ENCODE results near the gene ATP6V0C.

DNA sequence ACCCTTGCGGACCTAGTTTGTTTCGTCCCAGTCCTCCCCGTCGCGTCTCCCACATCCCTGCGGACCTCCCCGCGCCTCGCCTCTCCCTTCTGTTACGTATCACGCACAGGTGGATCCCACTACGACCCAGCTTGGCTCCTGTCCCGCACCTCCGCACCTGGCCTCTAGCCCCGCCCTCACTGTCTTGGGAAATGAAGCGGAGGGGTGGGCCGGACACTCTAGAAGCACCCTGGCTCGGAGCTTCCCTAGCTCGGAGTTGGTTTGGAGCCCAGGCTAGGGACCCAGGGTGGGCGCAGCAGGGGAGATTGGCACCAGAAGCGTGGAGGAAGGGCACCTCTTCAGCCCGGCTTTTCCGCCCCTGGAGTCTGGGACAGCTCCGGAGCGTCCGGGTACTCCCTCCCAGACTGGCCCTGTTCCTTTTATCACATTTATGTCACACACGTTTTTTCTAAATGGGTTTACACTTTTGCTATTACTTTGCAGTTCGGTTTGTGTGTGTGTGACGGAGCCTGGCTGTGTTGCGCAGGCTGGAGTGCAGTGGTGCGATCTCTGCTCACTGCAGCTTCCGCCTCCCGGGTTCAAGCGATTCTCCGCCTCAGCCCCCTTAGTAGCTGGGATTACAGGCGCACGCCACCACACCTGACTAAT is 18.9 kb downstream of the ATP6V0C start:
- TF ChIP-seq, protein P1, sequence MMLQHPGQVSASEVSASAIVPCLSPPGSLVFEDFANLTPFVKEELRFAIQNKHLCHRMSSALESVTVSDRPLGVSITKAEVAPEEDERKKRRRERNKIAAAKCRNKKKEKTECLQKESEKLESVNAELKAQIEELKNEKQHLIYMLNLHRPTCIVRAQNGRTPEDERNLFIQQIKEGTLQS (IDR thresholded peaks at IDR 0.05; ENCODE audit: insufficient read depth, low read depth, low read length), result no peak
- TF ChIP-seq EZH2 (IDR thresholded peaks at IDR 0.05; ENCODE audit: low read depth, low read length, severe bottlenecking) (no peak), HDAC6 (IDR thresholded peaks at IDR 0.05; ENCODE audit: low read depth, low read length) (no peak), RFX5 (IDR thresholded peaks at IDR 0.05; ENCODE audit: borderline replicate concordance, low read depth, low read length) (no peak), POLR2A (IDR thresholded peaks at IDR 0.05; ENCODE audit: control extremely low read depth in 1 of 2, low read depth in 2 of 2, low read length in 2 of 2) (no peak; a peak in 2 of 3 replicates), JUN (IDR thresholded peaks at IDR 0.05; ENCODE audit: low read depth, low read length) (no peak), SIN3A (conservative IDR thresholded peaks at IDR 0.05 in 1 of 2, IDR thresholded peaks at IDR 0.05 in 1 of 2; ENCODE audit: low read depth in 1 of 2, low read length in 2 of 2) (no peak), SP2 (IDR thresholded peaks at IDR 0.05; ENCODE audit: low read length) (no peak), BCL11A (IDR thresholded peaks at IDR 0.05; ENCODE audit: low read depth in 2 of 2, low read length in 2 of 2) (no peak), PHF8 (conservative IDR thresholded peaks at IDR 0.05; ENCODE audit: low read depth, low read length) (no peak; the same call in none of the 2 replicates), CBX5 (IDR thresholded peaks at IDR 0.05; ENCODE audit: low read depth, low read length) (no peak), KDM1A (IDR thresholded peaks at IDR 0.05; ENCODE audit: borderline replicate concordance, low read length) (no peak)
- TF ChIP-seq, protein P2, sequence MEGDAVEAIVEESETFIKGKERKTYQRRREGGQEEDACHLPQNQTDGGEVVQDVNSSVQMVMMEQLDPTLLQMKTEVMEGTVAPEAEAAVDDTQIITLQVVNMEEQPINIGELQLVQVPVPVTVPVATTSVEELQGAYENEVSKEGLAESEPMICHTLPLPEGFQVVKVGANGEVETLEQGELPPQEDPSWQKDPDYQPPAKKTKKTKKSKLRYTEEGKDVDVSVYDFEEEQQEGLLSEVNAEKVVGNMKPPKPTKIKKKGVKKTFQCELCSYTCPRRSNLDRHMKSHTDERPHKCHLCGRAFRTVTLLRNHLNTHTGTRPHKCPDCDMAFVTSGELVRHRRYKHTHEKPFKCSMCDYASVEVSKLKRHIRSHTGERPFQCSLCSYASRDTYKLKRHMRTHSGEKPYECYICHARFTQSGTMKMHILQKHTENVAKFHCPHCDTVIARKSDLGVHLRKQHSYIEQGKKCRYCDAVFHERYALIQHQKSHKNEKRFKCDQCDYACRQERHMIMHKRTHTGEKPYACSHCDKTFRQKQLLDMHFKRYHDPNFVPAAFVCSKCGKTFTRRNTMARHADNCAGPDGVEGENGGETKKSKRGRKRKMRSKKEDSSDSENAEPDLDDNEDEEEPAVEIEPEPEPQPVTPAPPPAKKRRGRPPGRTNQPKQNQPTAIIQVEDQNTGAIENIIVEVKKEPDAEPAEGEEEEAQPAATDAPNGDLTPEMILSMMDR (IDR thresholded peaks at IDR 0.05; ENCODE audit: control extremely low read depth in 1 of 3, insufficient read depth in 1 of 3, low read depth in 1 of 3, low read length in 3 of 3), result no peak
- TF ChIP-seq, protein P3, sequence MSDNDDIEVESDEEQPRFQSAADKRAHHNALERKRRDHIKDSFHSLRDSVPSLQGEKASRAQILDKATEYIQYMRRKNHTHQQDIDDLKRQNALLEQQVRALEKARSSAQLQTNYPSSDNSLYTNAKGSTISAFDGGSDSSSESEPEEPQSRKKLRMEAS (IDR thresholded peaks at IDR 0.05), result no peak; the same call in 1 of the 2 replicates

Data from H1 (cell line).